ENCODE results near the gene CDC37L1.

CDC37L1 gene

DNA sequence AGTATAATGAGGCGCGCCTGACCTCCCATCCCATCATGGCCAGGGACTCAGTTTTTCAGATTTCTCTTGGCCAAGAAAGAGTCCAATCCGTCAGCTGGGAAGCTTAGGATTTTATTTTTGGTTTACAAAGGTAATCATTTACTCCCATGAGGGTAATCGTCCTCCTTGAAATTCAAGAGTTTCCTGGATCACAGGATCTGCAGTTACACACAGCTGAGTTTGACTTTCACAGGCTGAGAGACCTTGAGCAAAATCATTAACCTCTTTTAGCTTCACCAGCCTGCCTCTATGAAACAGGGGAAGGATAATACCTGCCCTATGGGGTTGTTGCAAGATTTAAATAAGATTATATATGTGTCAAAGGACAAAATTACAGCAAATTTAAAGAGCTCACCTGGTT lies 77.1 kb downstream of the CDC37L1 start:
- DNase-seq = no peak
